Measurements from ENCODE around the gene C3. TPM values are rescaled to one million over a fixed set of nuclear protein-coding genes. Genes with fewer than 3 reads are reported as not detected.
A peak's percentile ranks its signal among the peaks of the same experiment; 100 is the strongest.
"Not testable (repeated sequence)": the region's sequence is repeated elsewhere in the genome, so short reads cannot be mapped to it uniquely, and the experiment has no call there.

The C3 gene
- total and polyA plus RNA-seq, 8 donors = 14.2 to 881 (median 65.4) TPM

DNA sequence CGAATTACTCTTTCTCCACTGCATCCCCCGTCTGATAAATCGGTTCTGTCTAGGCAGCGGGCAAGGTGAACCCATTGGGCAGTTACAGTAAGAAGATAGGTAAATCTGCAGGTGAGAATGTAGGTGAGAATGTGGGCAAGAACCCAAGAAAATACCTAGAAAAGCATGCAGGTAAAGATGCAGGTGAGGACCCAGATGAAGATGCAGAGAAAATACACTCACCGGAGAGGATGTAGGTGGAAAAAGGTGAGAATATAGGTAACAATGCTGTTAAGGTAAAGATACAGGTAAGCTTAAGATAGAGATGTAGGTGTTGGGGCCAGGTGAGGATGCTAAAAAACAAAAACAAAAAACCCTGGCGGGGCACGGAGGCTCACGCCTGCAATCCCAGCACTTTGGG, 44.2 kb downstream of the C3 start:
- peaks cover 0 to 29% of the 10 kb centered on the region in 2 donors for H3K4me1 ChIP-seq
- TF ChIP-seq, protein P1, sequence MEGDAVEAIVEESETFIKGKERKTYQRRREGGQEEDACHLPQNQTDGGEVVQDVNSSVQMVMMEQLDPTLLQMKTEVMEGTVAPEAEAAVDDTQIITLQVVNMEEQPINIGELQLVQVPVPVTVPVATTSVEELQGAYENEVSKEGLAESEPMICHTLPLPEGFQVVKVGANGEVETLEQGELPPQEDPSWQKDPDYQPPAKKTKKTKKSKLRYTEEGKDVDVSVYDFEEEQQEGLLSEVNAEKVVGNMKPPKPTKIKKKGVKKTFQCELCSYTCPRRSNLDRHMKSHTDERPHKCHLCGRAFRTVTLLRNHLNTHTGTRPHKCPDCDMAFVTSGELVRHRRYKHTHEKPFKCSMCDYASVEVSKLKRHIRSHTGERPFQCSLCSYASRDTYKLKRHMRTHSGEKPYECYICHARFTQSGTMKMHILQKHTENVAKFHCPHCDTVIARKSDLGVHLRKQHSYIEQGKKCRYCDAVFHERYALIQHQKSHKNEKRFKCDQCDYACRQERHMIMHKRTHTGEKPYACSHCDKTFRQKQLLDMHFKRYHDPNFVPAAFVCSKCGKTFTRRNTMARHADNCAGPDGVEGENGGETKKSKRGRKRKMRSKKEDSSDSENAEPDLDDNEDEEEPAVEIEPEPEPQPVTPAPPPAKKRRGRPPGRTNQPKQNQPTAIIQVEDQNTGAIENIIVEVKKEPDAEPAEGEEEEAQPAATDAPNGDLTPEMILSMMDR (IDR thresholded peaks at IDR 0.05) = no peak
- peaks cover 0 to 54% of the 10 kb centered on the region in 2 donors for H3K36me3 ChIP-seq
- intact Hi-C loops (cut with DNase I) = no loop called here
- DNase-seq = no peak
- peaks cover 0 to 8% of the 10 kb centered on the region in 2 donors for H3K27me3 ChIP-seq
- no peaks in the 10 kb centered on the region for H3K9me3 ChIP-seq
- ATAC-seq = no peak
- no peak overlapping the region for H3K27ac ChIP-seq
- no peak overlapping the region for H3K4me3 ChIP-seq

DNA sequence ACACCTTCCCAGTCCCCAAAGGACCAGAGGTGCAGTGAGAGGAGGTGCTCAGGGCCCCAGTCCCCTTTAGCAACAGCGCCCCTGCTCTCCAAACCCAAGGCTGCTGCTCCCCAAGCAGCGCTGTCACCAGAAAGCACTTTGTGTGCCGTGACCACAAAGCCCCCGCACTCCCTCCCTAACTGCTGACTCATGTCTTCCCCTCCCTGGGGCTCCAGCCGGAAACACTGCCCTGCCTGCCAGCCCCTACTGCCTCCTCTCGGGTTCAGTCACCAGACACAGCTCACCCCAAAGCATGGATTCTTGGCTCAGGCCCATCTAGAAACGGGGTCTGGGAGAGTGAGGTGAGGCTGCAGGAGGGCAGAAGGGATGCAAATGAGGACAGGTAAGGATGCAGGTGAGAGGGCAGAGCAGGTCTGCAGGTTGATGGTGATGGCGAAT, 45.6 kb downstream of the C3 start:
- no peak overlapping the region for H3K4me3 ChIP-seq
- H3K4me1 ChIP-seq = peaks cover 0 to 39% of the 10 kb centered on the region in 2 donors
- no peaks in the 10 kb centered on the region for H3K9me3 ChIP-seq
- H3K27ac ChIP-seq = peak overlapping the region in 1 of 2 donors; percentile 51
- TF ChIP-seq, protein P1 (IDR thresholded peaks at IDR 0.05) = no peak
- H3K27me3 ChIP-seq = peaks cover 0 to 8% of the 10 kb centered on the region in 2 donors
- ATAC-seq = peak; percentile 66
- peaks cover 0 to 47% of the 10 kb centered on the region in 2 donors for H3K36me3 ChIP-seq
- intact Hi-C loops (cut with DNase I) = no loop called here
- DNase-seq = peak in 3 of 4 donors; percentile 20 to 89 (median 84)

DNA sequence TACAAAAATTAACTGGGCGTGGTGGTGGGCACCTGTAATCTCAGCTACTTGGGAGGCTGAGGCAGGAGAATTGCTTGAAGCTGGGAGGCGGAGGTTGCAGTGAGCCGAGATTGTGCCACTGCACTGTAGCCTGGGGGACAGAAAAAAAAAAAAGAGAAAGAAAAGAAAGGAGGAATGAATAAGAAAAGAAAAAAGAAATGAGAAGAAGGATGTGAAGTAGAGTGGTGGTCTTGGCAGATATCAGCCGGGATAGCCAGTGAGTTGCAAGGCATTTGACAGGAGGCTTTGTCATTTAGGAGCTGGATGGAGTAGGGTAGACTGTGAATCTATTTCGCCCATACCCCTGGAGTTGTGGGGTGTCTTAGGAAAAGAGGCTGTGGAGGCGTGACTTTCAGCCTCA, 46.0 kb downstream of the C3 start:
- ATAC-seq; H3K27me3 ChIP-seq; H3K4me3 ChIP-seq; DNase-seq; intact Hi-C loops (cut with DNase I); H3K9me3 ChIP-seq: not testable (repeated sequence)
- Histone ChIP-seq H3K36me3 (peaks cover 0 to 44% of the 10 kb centered on the region in 2 donors), H3K4me1 (peaks cover 0 to 40% of the 10 kb centered on the region in 2 donors), H3K27ac (peak overlapping the region in 1 of 2 donors; percentile 51)

DNA sequence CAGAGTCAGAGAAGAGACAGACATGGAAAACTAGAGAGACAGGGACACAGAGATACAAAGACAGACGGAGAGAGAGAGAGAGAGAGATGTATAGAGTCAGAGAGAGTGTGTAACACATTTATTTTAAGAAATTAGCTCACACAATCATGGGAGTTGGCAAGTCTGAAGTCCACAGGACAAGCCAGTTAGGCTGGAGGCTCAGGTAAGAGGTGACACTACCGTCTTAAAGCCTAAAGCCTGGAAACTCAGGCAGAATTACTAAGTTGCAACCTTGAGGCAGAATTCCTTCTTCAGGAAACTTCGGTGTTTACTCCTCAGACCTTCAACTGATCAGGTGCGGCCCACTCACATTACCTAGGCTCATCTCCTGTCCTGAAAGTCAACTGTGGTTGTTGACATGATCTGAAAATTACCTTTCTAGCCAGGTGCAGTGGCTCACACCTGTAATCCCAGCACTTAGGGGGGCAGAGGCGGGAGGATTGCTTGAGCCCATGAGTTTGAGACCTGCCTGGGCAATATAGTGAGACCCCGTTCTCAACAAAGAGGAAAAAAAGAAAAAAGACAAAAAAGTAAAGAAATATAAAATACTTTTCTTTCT, 47.7 kb downstream of the C3 start:
- no peak for DNase-seq

DNA sequence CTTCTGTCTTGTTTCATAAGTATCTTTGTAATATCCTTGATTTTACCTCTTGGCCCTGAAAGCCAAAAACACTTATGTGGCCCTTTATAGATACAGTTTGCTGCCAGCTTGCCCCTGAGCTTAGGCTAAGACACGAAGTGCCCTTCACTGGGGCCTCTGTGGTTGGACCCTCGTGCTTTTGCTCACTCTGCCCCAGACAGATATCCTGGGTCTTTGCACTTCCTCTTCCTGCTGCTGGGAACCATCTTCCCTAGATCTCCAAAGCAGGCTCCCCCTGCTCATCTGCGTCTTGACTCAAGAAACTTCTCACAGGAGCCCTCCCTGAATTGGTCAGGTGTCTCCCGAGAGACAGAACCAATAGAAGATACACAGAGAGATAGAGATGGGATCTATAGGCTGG, 48.5 kb downstream of the C3 start:
- no peak overlapping the region for H3K27ac ChIP-seq
- H3K4me3 ChIP-seq = no peak overlapping the region
- DNase-seq (no peak), ATAC-seq (no peak)
- H3K36me3 ChIP-seq = peaks cover 0 to 23% of the 10 kb centered on the region in 2 donors
- intact Hi-C loops (cut with DNase I) = no loop called here
- H3K27me3 ChIP-seq = peaks cover 0 to 8% of the 10 kb centered on the region in 2 donors
- no peaks in the 10 kb centered on the region for H3K9me3 ChIP-seq
- peaks cover 0 to 59% of the 10 kb centered on the region in 2 donors for H3K4me1 ChIP-seq
- TF ChIP-seq, protein P1 (IDR thresholded peaks at IDR 0.05) = no peak

More for the DNA sequence above, 47.7 kb downstream of the C3 start:
- Histone ChIP-seq H3K27me3 (peaks cover 0 to 8% of the 10 kb centered on the region in 2 donors), H3K4me1 (peaks cover 0 to 51% of the 10 kb centered on the region in 2 donors), H3K36me3 (peaks cover 0 to 32% of the 10 kb centered on the region in 2 donors), H3K9me3 (no peaks in the 10 kb centered on the region), H3K4me3 (no peak overlapping the region), H3K27ac (no peak overlapping the region)
- intact Hi-C loops (cut with DNase I) = no loop called here
- TF ChIP-seq, protein P1 (IDR thresholded peaks at IDR 0.05) = no peak
- ATAC-seq = no peak

All from left lung (tissue), 10 donors.